ENCODE results near the gene IGSF6.
"Not testable (repeated sequence)": the region's sequence is repeated elsewhere in the genome, so short reads cannot be mapped to it uniquely, and the experiment has no call there.

Gene IGSF6

GRCh38 chr16:21652453-21652852 lies at the start of gene IGSF6:
Gene IGSF6 (minus strand): TSS chr16:21652608. CDS start chr16:21652598, 10 bp downstream.
- Histone ChIP-seq H3K4me3 (ENCODE audit: low read depth in 1 of 2, low read length in 1 of 2) (peak within 1 kb of the TSS; percentile 90 to 92), H3K9me3 (no peaks in the 10 kb centered on the region), H3K4me1 (ENCODE audit: control insufficient read depth in 1 of 2, insufficient read depth in 1 of 2, low read depth in 1 of 2, low read length in 1 of 2) (peaks cover 77 to 89% of the 10 kb centered on the region in 2 experiments), H3K36me3 (peaks cover 42% of the 10 kb centered on the region), H3K27me3 (no peaks in the 10 kb centered on the region), H3K27ac (peak within 1 kb of the TSS; percentile 97)
- no peak for TF ChIP-seq CTCF (IDR thresholded peaks at IDR 0.05)

GRCh38 chr16:21701271-21701670 lies 48.9 kb upstream of the IGSF6 start:
- H3K4me1 ChIP-seq (ENCODE audit: control insufficient read depth in 1 of 2, insufficient read depth in 1 of 2, low read depth in 1 of 2, low read length in 1 of 2) = no peaks in the 10 kb centered on the region
- H3K4me3 ChIP-seq (ENCODE audit: low read depth in 1 of 2, low read length in 1 of 2) = no peak overlapping the region
- no peak overlapping the region for H3K27ac ChIP-seq
- no peaks in the 10 kb centered on the region for H3K36me3 ChIP-seq
- H3K9me3 ChIP-seq = no peaks in the 10 kb centered on the region
- H3K27me3 ChIP-seq = peaks cover 32% of the 10 kb centered on the region
- no peak for TF ChIP-seq CTCF (IDR thresholded peaks at IDR 0.05)

- Histone ChIP-seq H3K27ac (no peak overlapping the region), H3K9me3 (no peaks in the 10 kb centered on the region), H3K36me3 (no peaks in the 10 kb centered on the region), H3K4me3 (ENCODE audit: low read depth in 1 of 2, low read length in 1 of 2) (no peak overlapping the region), H3K27me3 (peaks cover 44% of the 10 kb centered on the region), H3K4me1 (ENCODE audit: control insufficient read depth in 1 of 2, insufficient read depth in 1 of 2, low read depth in 1 of 2, low read length in 1 of 2) (no peaks in the 10 kb centered on the region)
- no peak for TF ChIP-seq CTCF (IDR thresholded peaks at IDR 0.05)
Observed at GRCh38 chr16:21698169-21699032, 46.0 kb upstream of the IGSF6 start.

- Histone ChIP-seq H3K4me3 (ENCODE audit: low read depth in 1 of 2, low read length in 1 of 2) (no peak overlapping the region), H3K27me3 (peaks cover 45% of the 10 kb centered on the region), H3K36me3 (no peaks in the 10 kb centered on the region), H3K27ac (no peak overlapping the region), H3K4me1 (ENCODE audit: control insufficient read depth in 1 of 2, insufficient read depth in 1 of 2, low read depth in 1 of 2, low read length in 1 of 2) (no peaks in the 10 kb centered on the region), H3K9me3 (no peaks in the 10 kb centered on the region)
- TF ChIP-seq CTCF (IDR thresholded peaks at IDR 0.05) = no peak
Observed at GRCh38 chr16:21697032-21697431, 44.6 kb upstream of the IGSF6 start.

- Histone ChIP-seq H3K36me3 (no peaks in the 10 kb centered on the region), H3K27me3 (peaks cover 39% of the 10 kb centered on the region), H3K4me3 (ENCODE audit: low read depth in 1 of 2, low read length in 1 of 2) (no peak overlapping the region), H3K9me3 (no peaks in the 10 kb centered on the region), H3K4me1 (ENCODE audit: control insufficient read depth in 1 of 2, insufficient read depth in 1 of 2, low read depth in 1 of 2, low read length in 1 of 2) (no peaks in the 10 kb centered on the region), H3K27ac (no peak overlapping the region)
- TF ChIP-seq CTCF (IDR thresholded peaks at IDR 0.05) = no peak
Observed at GRCh38 chr16:21694609-21695008, 42.2 kb upstream of the IGSF6 start.

- H3K36me3 ChIP-seq; H3K9me3 ChIP-seq; H3K4me3 ChIP-seq (ENCODE audit: low read depth in 1 of 2, low read length in 1 of 2); H3K27ac ChIP-seq; H3K4me1 ChIP-seq (ENCODE audit: control insufficient read depth in 1 of 2, insufficient read depth in 1 of 2, low read depth in 1 of 2, low read length in 1 of 2): not testable (repeated sequence)
- peaks cover 55% of the 10 kb centered on the region for H3K27me3 ChIP-seq
Observed at GRCh38 chr16:21690967-21691366, 38.6 kb upstream of the IGSF6 start.

Data from neutrophil (primary cell).